ENCODE data around the gene WDFY1. TPM values are rescaled to one million over a fixed set of nuclear protein-coding genes. Genes with fewer than 3 reads are reported as not detected.
"Not testable (repeated sequence)": the region's sequence is repeated elsewhere in the genome, so short reads cannot be mapped to it uniquely, and the experiment has no call there.

The WDFY1 gene
- total RNA-seq, 1 donor from 2014 or later = 77.0 TPM

DNA sequence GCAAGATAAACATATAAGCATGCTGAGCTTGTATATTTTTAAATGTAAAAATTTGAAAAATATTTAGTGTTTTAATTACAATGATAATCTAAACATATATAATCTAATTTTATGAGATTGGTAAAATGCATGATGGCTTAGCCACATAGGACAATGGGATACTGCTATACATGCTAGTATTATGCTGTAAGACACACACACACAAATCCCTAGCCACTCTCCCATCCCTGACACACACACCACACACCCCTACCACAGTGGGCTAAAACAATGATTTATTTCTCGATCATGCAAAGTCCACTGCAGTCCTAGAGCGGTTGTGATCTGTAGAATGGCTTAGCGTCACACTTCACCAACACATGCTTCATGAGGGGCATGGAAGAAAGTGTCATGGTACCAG lies 71.5 kb downstream of the WDFY1 start:
- H3K9me3 Mint-ChIP-seq = no peaks in the 10 kb centered on the region
- peaks cover 77% of the 10 kb centered on the region for H3K36me3 Mint-ChIP-seq (ENCODE audit: low read depth)
- H3K4me1 Mint-ChIP-seq = no peaks in the 10 kb centered on the region
- ATAC-seq (ENCODE audit: low read depth) (no peak), DNase-seq (no peak)
- no peak overlapping the region for H3K27ac Mint-ChIP-seq
- ChIA-PET POLR2A (no interaction called here), CTCF (no interaction called here)
- intact Hi-C loops (cut with micrococcal nuclease) = no loop called here
- H3K27me3 Mint-ChIP-seq = no peaks in the 10 kb centered on the region
- H3K4me3 Mint-ChIP-seq = no peak overlapping the region
- TF ChIP-seq, protein P1, sequence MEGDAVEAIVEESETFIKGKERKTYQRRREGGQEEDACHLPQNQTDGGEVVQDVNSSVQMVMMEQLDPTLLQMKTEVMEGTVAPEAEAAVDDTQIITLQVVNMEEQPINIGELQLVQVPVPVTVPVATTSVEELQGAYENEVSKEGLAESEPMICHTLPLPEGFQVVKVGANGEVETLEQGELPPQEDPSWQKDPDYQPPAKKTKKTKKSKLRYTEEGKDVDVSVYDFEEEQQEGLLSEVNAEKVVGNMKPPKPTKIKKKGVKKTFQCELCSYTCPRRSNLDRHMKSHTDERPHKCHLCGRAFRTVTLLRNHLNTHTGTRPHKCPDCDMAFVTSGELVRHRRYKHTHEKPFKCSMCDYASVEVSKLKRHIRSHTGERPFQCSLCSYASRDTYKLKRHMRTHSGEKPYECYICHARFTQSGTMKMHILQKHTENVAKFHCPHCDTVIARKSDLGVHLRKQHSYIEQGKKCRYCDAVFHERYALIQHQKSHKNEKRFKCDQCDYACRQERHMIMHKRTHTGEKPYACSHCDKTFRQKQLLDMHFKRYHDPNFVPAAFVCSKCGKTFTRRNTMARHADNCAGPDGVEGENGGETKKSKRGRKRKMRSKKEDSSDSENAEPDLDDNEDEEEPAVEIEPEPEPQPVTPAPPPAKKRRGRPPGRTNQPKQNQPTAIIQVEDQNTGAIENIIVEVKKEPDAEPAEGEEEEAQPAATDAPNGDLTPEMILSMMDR (IDR thresholded peaks at IDR 0.05) = no peak

DNA sequence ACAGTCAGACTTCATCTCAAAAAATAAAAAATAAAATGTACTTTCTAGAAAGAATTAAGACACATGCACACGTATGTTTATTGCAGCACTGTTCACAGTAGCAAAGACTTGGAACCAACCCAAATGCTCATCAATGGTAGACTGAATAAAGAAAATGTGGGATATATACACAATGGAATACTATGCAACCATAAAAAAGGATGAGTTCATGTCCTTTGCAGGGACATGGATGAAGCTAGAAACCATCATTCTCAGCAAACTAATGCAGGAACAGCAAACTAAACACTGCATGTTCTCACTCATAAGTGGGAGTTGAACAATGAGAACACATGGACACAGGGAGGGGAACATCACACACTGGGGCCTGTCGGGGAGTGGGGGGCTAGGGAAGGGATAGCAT lies 72.4 kb downstream of the WDFY1 start:
- DNase-seq; H3K9me3 Mint-ChIP-seq; H3K27me3 Mint-ChIP-seq; CTCF ChIA-PET; intact Hi-C loops (cut with micrococcal nuclease); POLR2A ChIA-PET; H3K27ac Mint-ChIP-seq; ATAC-seq (ENCODE audit: low read depth); H3K4me1 Mint-ChIP-seq; H3K4me3 Mint-ChIP-seq: not testable (repeated sequence)
- peaks cover 68% of the 10 kb centered on the region for H3K36me3 Mint-ChIP-seq (ENCODE audit: low read depth)

DNA sequence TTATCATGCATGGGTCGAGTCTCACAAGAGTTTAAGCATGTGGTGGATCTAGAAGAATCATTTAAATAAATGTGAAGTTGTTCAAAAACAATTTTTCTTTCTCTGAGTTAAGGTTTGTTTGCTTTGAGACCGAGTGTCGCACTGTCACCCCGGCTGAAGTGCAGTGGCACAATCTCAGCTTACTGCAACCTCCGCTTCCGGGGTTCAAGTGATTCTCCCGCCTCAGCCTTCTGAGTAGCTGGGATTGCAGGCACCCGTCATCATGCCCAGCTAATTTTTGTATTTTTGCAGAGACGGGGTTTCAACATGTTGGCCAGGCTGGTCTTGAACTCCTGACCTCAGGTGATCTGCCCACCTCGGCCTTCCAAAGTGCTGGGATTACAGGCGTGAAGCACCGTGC lies 73.5 kb downstream of the WDFY1 start:
- H3K4me1 Mint-ChIP-seq; intact Hi-C loops (cut with micrococcal nuclease); DNase-seq; H3K4me3 Mint-ChIP-seq; ATAC-seq (ENCODE audit: low read depth); H3K9me3 Mint-ChIP-seq; H3K27me3 Mint-ChIP-seq; POLR2A ChIA-PET: not testable (repeated sequence)
- Mint-ChIP-seq H3K27ac (peak overlapping the region; percentile 25), H3K36me3 (ENCODE audit: low read depth) (peaks cover 57% of the 10 kb centered on the region)
- CTCF ChIA-PET = interaction anchor here (0.9 kb wide), 1 partner anchor 100 kb away, joined by 3 read pairs; no protein-coding TSS in a partner anchor

DNA sequence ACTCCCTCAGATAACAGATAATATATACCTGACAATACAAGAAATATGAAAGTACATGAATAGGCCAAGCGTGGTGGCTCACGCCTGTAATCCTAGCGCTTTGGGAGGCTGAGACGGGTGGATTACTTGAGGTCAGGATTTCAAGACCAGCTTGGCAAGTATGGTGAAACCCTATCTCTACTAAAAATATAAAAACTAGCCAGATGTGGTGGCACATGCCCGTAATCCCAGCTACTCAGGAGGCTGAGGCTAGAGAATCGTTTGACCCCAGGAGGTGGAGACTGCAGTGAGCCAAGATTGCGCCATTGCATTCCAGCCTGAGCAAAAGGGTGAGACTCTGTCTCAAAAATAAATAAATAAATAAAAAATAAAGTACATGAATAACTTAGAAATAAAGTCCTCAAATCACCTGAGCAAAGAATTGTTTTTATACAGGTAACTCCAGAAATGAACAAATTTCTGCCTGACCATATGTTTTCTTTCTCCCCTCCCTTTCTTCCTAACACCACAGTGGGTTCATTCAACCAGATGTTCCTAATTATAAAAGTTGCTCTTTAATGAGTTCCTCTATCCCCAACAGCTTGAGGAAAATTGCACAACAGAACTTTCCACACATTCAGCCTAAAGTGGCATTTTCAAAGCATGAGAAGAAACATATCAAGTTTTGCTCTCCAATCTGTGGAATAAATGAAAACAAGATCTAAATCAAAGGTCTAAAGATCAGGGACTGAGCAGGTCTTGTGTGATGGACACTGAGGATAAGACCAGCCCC lies 74.1 kb downstream of the WDFY1 start:
- no peak for ATAC-seq (ENCODE audit: low read depth)
- no peak for DNase-seq
- TF ChIP-seq, protein P1 (IDR thresholded peaks at IDR 0.05) = no peak
- intact Hi-C loops (cut with micrococcal nuclease) = no loop called here
- ChIA-PET CTCF (interaction anchor here (0.9 kb wide), 1 partner anchor 100 kb away, joined by 3 read pairs; no protein-coding TSS in a partner anchor), POLR2A (no interaction called here)
- Mint-ChIP-seq H3K27ac (peak overlapping the region; percentile 25), H3K27me3 (no peaks in the 10 kb centered on the region), H3K4me3 (no peak overlapping the region), H3K36me3 (ENCODE audit: low read depth) (peaks cover 52% of the 10 kb centered on the region), H3K9me3 (no peaks in the 10 kb centered on the region), H3K4me1 (peaks cover 7% of the 10 kb centered on the region)

DNA sequence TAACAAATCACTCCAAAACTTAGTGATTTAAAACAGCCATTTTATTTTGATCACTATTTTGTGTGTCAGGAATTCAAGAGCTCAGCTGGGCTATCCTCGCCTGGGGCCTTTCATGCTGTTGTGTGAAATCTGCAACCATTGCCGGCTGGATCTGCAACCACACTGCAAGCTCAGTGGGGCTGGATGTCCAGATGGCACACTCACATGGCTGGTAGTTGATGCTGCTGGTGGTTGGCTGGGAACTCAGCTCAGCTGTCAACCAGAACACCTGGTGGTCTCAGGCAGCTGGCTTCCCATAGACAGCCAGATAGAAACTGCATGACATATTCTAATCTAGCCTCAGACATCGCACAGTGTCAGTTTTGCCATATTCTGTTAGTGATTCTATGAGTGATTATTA lies 77.1 kb downstream of the WDFY1 start:
- POLR2A ChIA-PET = interaction anchor here (0.5 kb wide), 1 partner anchor 74 kb away, joined by 7 read pairs; no protein-coding TSS in a partner anchor
- intact Hi-C loops (cut with micrococcal nuclease) = no loop called here
- H3K4me1 Mint-ChIP-seq = peaks cover 19% of the 10 kb centered on the region
- H3K4me3 Mint-ChIP-seq = no peak overlapping the region
- peaks cover 37% of the 10 kb centered on the region for H3K36me3 Mint-ChIP-seq (ENCODE audit: low read depth)
- no peak for ATAC-seq (ENCODE audit: low read depth)
- no peak overlapping the region for H3K27ac Mint-ChIP-seq
- no peak for DNase-seq
- CTCF ChIA-PET = no interaction called here
- TF ChIP-seq, protein P1 (IDR thresholded peaks at IDR 0.05) = no peak
- H3K9me3 Mint-ChIP-seq = no peaks in the 10 kb centered on the region
- no peaks in the 10 kb centered on the region for H3K27me3 Mint-ChIP-seq

DNA sequence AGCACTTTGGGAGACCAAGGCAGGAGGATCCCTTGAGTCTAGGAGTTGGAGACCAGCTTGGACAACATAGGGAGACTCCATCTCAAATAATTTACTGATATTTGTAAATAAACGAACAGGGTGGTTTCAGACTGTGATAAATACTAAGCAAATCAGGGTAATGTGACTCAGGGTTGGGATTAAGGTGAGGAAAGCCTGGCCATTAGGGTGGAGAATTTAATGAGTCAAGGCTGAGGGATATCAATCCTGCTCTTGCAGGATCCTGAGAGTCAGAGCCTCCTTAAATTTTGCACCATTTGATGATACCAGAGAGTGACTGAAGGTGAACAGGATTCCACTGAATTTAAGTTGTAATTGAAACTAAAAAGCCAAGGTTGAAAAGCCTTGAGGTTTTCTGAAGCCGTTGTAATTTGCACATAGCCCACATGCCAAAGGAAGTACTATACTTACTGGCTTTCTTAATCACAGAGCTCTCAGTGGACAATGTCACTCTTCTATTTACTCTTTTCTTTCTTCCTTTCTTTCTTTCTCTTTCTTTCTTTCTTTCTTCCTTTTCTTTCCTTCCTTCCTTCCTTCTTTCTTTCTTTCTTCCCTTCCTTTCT lies 79.1 kb downstream of the WDFY1 start:
- H3K4me1 Mint-ChIP-seq = peaks cover 19% of the 10 kb centered on the region
- peaks cover 25% of the 10 kb centered on the region for H3K36me3 Mint-ChIP-seq (ENCODE audit: low read depth)
- no peak for DNase-seq
- peak overlapping the region; percentile 43 for H3K27ac Mint-ChIP-seq
- ATAC-seq (ENCODE audit: low read depth) = peak; percentile 54
- TF ChIP-seq, protein P1 (IDR thresholded peaks at IDR 0.05) = no peak
- H3K27me3 Mint-ChIP-seq = no peaks in the 10 kb centered on the region
- POLR2A ChIA-PET = interaction anchor here (0.6 kb wide), 2 partner anchors 16 to 68 kb away, joined by 4 to 6 read pairs; no protein-coding TSS in a partner anchor
- H3K9me3 Mint-ChIP-seq = no peaks in the 10 kb centered on the region
- CTCF ChIA-PET = interaction anchor here (1.6 kb wide), 1 partner anchor 88 kb away, joined by 4 read pairs; no protein-coding TSS in a partner anchor
- intact Hi-C loops (cut with micrococcal nuclease) = no loop called here
- no peak overlapping the region for H3K4me3 Mint-ChIP-seq
